Neural crest cell (in vitro differentiated cells): ENCODE measurements around the gene NTM. TPM values are rescaled to one million over a fixed set of nuclear protein-coding genes. Genes with fewer than 3 reads are reported as not detected.

Source experiments
- DNase-seq: peaks from one replicate; pipeline ENCODE4 v3.0.0; 2021; ENCODE audit warnings: low read depth, mixed read lengths, low spot score
- H3K27ac Mint-ChIP-seq: one replicate; pipeline ENCODE4 v1.8.0; 2021; ENCODE audit warnings: mild to moderate bottlenecking, mixed read lengths; ENCODE audit not compliant: unreplicated experiment
- H3K27me3 Mint-ChIP-seq: 2 replicates; pipeline ENCODE4 v1.8.0; 2021; ENCODE audit warnings: low read depth, mild to moderate bottlenecking, mixed read lengths
- H3K36me3 Mint-ChIP-seq: 2 replicates; pipeline ENCODE4 v1.8.0; 2021; ENCODE audit warnings: low read depth, mild to moderate bottlenecking, mixed read lengths
- H3K4me1 Mint-ChIP-seq: 2 replicates; pipeline ENCODE4 v1.8.0; 2021; ENCODE audit warnings: mixed read lengths
- H3K4me3 Mint-ChIP-seq: one replicate; pipeline ENCODE4 v1.8.0; 2021; ENCODE audit warnings: mild to moderate bottlenecking, mixed read lengths
- H3K9me3 Mint-ChIP-seq: 2 replicates; pipeline ENCODE4 v1.8.0; 2021; ENCODE audit warnings: mixed read lengths
- CTCF ChIP-seq: fragments of 200-600 bp; sonication (generic); conservative IDR thresholded peaks from 2 replicates; pipeline ENCODE4 v1.5.0; 2021; ENCODE audit warnings: antibody characterized with exemption, mild to moderate bottlenecking
- total RNA-seq: library from RNA; stranded (reverse); gene quantifications from 2 replicates; pipeline ENCODE4 v1.2.1, GENCODE V29; 2021

Gene NTM
- total RNA-seq, 1 donor from 2014 or later, result 11.3 TPM

- H3K9me3 Mint-ChIP-seq, result no peaks in the 10 kb centered on the region
- no peak overlapping the region for H3K4me3 Mint-ChIP-seq
- no peak overlapping the region for H3K27ac Mint-ChIP-seq
- H3K4me1 Mint-ChIP-seq, result no peaks in the 10 kb centered on the region
- TF ChIP-seq CTCF, result peak; percentile 64
- no peaks in the 10 kb centered on the region for H3K27me3 Mint-ChIP-seq
- DNase-seq, result peak; percentile 12
- no peaks in the 10 kb centered on the region for H3K36me3 Mint-ChIP-seq
Measured at GRCh38 chr11:132278801-132279574, 908.6 kb downstream of the NTM start.

- no peaks in the 10 kb centered on the region for H3K36me3 Mint-ChIP-seq
- no peak for DNase-seq
- H3K9me3 Mint-ChIP-seq, result no peaks in the 10 kb centered on the region
- no peaks in the 10 kb centered on the region for H3K27me3 Mint-ChIP-seq
- TF ChIP-seq CTCF, result no peak
- H3K27ac Mint-ChIP-seq, result no peak overlapping the region
- H3K4me3 Mint-ChIP-seq, result no peak overlapping the region
- peaks cover 5% of the 10 kb centered on the region for H3K4me1 Mint-ChIP-seq
Measured at GRCh38 chr11:132284048-132284447, 913.6 kb downstream of the NTM start.

GRCh38 chr11:132284611-132285010 lies 914.2 kb downstream of the NTM start:
- Mint-ChIP-seq H3K27ac (no peak overlapping the region), H3K27me3 (no peaks in the 10 kb centered on the region)

GRCh38 chr11:132285631-132286030 lies 915.2 kb downstream of the NTM start:
- Mint-ChIP-seq H3K4me1 (peaks cover 5% of the 10 kb centered on the region), H3K9me3 (no peaks in the 10 kb centered on the region), H3K27ac (no peak overlapping the region), H3K27me3 (no peaks in the 10 kb centered on the region), H3K36me3 (no peaks in the 10 kb centered on the region), H3K4me3 (no peak overlapping the region)
- TF ChIP-seq CTCF, result no peak
- DNase-seq, result no peak

More at GRCh38 chr11:132284611-132285010, 914.2 kb downstream of the NTM start:
- no peaks in the 10 kb centered on the region for H3K9me3 Mint-ChIP-seq
- no peak for DNase-seq
- H3K36me3 Mint-ChIP-seq, result no peaks in the 10 kb centered on the region
- H3K4me3 Mint-ChIP-seq, result no peak overlapping the region
- peaks cover 5% of the 10 kb centered on the region for H3K4me1 Mint-ChIP-seq
- TF ChIP-seq CTCF, result no peak

GRCh38 chr11:132286106-132286505 lies 915.7 kb downstream of the NTM start:
- no peaks in the 10 kb centered on the region for H3K9me3 Mint-ChIP-seq
- no peak overlapping the region for H3K27ac Mint-ChIP-seq
- no peak overlapping the region for H3K4me3 Mint-ChIP-seq
- DNase-seq, result no peak
- TF ChIP-seq CTCF, result no peak
- H3K36me3 Mint-ChIP-seq, result no peaks in the 10 kb centered on the region
- H3K27me3 Mint-ChIP-seq, result no peaks in the 10 kb centered on the region
- H3K4me1 Mint-ChIP-seq, result peaks cover 5% of the 10 kb centered on the region
